Posterior cingulate gyrus (tissue), 11 donors: ENCODE data around the gene FGB.
A peak's percentile ranks its signal among the peaks of the same experiment; 100 is the strongest.
"Not testable (repeated sequence)": the region's sequence is repeated elsewhere in the genome, so short reads cannot be mapped to it uniquely, and the experiment has no call there.

ENCODE experiments used
- DNase-seq, 10 donors: peaks; one replicate each; pipeline versions ENCODE4 v3.0.0 to v3.0.0-alpha.2; 2020 to 2021; ENCODE audit warnings: mixed read lengths in 3 of 10
- intact Hi-C: fragments of 100-400 bp; cut with DNase I; formaldehyde crosslinking; loops from one replicate; pipeline ENCODE4 v1.15.1; 2023

FGB gene

DNA sequence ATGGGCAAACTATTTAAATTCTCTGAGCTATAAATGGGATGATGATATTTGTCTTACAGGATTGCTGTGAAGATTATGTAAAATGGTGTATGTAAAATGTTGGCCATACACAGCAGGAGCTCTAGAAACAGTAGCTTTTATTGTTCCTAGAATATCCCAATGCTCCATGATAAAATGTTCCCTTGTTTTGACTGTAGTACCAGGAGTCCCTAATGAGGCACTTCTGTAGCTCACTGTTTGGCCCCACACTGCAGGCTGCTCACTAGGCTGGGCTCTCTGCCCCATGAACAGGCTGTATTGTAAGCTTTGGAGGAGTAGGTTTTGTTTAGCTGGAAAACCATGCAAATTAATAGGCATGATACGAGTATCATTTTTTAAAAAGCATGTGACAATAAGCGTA lies 31.1 kb downstream of the FGB start:
- DNase-seq = peak in 5 of 10 donors; percentile 17 to 92 (median 45)
- intact Hi-C loops = no loop called here

DNA sequence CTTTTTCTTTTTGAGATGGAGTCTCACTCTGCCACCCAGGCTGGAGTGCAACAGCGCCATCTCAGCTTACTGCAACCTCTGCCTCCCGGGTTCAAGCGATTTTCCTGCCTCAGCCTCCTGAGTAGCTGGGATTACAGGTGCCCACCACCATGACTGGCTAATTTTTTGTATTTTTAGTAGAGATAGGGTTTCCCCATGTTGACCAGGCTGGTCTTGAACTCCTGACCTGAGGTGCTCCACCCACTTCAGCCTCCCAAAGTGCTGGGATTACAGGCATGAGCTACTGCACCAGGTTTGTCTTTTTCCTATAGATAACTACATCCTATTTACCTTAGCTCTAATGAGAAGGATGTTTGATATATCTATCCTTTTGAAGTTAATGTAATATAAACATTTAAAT lies 31.5 kb downstream of the FGB start:
- DNase-seq = peak in 1 of 10 donors; percentile 31
- intact Hi-C loops = not testable (repeated sequence)

DNA sequence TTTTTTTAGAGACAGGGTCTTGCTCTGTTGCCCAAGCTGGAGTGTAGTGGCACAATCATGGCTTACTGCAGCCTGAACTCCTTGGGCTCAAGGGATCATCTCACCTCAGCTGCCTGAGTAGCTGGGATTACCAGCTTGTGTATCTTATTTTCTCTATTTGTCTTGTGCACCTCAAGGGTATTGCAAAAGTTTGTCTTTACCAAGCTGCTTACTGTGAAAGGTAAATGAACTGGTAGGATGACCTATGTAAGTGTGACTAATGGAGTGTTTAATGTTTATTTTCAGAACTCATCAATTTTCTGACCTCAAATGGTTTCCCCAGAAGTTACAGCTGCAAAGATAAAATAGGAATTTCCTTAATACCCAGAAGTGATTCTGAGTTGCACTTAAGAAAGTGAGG lies 33.0 kb downstream of the FGB start:
- intact Hi-C loops = no loop called here
- DNase-seq = no peak

DNA sequence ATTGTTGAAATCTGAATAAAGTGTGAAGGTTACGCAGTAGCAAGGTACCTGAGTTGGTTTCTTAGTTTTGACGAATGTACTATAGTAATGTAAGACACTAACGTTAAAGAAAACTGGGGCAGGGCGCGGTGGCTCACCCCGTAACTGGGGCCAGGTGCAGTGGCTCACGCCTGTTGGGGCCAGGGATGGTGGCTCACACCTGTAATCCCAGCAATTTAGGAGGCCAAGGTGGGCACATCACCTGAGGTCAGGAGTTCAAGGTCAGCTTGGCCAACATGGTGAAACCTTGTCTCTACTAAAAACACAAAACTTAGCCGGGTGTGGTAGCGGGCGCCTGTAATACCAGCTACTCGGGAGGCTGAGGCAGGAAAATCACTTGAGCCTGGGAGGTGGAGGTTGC lies 34.5 kb downstream of the FGB start:
- peak in 2 of 10 donors; percentile 35 to 44 for DNase-seq
- intact Hi-C loops = not testable (repeated sequence)

DNA sequence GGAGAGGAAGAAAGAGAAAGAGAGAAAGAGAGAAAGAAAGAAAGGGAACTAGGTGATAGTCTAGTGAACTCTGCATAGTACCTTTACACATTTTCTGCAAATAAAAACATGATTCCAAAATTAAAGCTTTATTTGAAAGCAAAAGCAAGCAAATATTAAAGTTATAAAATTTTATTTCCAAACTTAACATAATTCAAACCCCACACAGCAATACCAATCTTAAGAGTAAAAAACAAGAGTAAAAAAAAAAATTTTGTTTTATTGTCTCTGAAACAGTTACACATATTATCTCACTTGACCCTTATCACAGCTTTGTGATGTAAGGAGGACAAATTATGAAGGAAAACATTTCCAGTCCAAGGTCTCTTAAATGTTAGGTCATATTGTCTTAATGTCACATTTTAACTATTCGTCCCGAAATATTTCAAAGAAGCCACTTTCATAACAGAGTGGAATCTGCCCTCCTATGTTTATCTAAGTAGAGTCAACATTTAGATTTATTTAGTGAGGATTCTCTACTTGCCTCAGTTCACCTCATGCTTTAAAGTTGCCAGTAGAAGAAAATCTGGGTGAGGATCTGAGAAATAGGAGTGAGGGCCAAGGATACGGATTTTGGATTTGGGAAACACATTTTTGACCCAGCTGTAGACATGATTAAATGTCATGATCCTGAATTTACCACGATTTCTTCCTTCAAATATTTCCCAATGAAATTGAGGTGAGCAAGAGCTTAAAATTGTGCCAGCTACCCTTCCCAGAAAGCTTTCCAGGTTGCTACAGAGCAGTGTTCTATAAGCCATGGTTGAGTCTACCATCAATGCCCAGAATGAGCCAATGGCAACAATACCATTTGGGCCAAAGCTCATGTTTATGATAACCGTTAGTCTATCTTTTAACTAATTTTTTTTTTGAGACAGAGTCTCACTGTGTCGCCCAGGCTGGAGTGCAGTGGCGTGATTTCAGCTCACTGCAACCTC lies 35.3 kb downstream of the FGB start:
- intact Hi-C loops = no loop called here
- no peak for DNase-seq

DNA sequence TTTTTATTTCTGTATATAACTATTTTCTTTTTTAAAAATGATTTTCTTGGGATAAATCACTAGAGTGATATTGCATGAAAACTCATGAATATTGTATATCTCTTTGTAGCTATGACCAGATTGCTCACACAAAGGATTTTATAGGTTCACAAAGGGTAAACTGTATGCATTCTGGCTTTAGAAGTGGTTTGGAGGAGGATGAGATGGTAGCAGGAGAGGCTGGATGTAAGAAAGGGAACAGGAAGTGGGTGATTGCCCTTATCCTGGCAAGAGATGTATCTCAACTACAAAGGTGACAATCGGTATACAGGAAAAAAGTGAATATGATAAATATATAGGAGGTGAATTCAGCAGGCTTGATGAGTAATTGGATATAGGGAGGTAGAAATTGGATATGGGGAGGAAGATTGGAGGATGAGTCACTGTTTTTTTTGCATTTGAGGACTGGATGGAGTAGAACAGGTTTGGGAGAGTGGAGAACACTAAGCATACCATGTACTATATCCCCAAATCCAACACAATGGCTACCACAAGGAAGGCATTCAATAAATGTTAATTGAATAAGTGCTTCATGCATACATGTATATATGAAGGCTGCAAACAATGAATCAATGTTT lies 39.7 kb downstream of the FGB start:
- intact Hi-C loops = no loop called here
- no peak for DNase-seq

DNA sequence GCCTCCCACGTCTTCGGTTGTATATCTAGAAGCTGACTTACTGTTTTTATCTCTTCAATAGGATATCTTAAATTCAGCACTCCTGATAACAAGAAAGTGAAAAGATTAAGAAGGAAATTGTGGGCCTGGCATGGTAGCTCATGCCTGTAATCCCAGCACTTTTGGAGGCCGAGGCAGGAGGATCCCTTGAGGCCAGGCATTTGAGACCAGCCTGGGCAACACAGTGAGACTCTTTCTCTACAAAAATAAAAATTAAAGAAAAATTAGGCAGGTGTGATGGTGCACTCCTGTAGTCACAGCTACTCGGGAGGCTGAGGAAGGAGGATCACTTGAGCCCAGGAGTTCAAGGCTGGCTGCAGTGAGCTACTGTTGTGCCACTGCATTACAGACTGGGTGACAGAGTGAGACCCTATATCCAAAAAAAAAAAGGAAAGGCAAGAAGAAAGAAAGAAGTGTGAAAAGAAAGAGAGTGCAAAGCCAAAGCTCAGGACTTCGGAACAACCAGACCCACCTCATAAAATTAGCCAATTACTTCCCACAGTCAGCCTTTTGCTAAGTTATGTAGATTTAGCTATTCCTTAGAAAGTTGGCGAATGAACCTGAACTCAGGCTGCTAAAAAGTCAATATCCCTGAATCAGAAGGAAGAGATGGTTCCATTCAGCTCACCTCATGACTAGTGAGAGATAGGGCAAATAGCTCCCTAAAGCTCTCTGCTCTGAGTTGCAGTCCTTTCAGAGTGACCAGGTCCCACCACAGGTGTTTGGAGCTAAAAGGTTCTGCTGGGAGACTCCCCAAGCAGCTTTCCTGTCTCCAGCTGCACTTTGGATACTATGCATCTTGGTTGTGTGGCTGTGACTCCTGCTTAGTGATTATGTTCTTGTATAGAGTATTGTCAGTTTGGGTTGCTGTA lies 40.5 kb downstream of the FGB start:
- no peak for DNase-seq
- intact Hi-C loops = no loop called here

DNA sequence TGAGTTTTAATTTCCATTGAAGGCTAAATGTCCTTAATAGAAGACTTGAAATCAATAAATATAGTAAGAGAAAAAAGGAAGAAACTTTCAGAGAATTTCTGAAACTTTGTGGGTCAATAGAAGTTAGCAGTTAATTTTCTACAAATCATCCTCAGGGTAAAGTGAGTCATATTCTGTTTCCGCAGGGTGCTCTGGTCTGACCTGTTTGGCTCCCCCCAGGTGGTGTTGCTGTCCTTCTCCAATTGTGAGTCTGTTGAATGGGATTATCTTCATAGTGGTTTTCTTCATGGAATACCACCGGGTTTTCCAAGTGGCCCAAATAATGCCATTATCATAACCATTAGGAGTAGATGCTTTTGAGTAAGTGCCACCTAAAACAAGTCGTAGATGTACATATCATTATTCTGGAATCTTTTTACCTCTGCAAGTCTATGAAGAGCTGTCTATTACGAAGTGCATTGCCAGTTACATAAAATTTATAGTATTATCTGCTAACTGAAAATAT lies 41.9 kb downstream of the FGB start:
- intact Hi-C loops = no loop called here
- DNase-seq = no peak

DNA sequence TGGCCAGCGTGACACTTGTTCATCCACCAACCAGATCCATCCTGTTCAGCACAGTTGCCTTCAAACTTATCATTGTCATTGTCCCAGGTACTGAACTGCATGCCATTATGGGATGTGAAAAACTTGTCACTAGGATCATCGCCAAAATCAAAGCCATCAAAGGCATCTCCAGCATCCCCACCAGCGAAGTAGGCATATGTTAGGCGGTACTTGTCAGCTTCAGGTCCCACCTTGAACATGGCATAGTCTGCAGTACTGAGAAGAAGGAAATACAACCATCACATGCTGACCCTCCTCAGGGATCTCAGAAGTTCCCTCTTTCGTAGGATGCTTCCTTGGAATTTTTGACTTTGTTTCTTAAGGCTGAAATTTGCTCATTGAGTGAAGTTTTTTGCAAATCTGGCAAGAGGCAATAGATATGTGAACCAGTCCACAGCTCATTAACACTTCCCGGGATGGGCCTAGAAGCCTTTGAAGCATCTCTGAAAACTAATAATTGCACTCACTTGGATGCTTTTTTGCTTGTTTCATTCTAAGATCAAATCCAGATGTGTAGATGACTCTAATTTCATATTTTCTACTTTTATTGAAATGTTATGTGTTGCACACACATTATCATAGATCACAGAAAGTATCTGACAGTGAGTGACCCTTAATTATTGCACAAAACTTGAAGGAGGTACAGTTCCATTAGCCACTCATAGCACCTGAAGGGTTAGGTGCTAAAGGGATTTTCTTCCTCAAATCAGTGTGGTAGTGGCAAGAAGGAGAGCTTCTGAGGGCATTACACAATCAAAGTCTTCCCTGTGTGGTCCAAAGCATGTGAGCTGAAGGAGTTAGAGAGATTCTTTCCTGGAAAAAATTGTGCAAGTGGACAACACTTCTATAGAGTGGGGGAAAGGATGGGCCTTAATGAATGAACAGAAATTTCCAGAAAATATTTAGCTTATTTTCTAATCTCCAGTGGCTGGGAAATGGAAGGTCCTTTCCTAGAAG lies 44.2 kb downstream of the FGB start:
- DNase-seq = no peak
- intact Hi-C loops = no loop called here

DNA sequence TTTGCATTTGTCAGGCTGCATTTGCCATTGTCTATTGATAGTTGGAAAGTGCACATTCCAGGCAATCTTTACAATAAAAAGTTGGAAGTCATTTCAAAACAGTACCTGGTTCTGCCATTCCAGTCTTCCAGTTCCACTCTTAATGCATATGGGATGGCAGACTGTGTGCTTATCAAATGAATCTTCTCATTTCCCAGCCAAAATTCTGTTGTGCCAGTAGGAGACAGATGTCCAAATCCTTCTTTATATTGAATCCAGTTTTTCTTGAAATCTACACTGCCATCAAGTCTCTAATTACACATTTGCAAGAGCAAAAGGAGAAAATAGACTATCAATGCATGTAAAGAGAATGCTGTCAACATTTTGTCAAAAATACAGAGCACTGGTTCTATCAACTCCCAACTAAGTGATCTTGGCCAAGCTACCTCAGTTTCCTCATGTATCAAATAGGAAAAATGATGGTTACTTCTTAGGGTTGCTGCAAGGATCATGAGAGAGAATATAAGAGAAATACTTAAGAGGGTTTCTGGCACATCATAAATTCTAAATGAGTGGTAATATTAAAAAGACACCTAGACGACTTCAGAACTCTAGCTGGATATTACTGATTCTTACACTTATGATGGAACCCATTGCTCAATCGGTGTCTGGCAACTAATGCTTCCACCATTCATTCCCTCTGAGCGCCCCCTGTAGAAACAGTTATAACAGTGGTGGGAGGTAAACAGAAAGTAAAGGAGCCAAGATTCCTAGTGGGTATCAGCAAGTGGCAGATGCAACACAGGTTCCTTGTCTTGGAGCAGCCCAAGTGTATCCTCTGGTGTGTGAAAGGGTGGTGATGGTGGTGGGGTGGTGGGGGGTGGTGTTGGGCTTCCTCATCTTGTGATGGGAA lies 45.8 kb downstream of the FGB start:
- intact Hi-C loops = no loop called here
- DNase-seq = no peak

DNA sequence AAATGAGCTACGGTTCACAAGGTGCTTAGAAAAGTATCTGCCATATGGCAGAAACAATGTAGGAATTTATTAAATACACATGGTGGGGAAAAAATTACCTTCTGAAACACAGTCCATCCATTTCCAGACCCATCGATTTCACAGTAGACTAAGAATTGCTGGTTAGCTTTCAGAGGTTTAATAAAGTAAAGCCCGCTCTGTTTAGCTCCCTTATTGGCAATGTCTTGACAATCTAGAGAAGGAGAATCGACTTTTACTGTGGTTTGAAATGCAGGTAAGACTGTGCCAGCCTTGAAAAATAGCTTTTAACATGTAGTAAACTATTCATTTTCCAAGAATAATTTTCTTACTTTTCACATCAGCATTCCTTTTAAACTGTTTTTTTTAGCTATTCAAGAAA lies 46.7 kb downstream of the FGB start:
- no peak for DNase-seq
- intact Hi-C loops = no loop called here

DNA sequence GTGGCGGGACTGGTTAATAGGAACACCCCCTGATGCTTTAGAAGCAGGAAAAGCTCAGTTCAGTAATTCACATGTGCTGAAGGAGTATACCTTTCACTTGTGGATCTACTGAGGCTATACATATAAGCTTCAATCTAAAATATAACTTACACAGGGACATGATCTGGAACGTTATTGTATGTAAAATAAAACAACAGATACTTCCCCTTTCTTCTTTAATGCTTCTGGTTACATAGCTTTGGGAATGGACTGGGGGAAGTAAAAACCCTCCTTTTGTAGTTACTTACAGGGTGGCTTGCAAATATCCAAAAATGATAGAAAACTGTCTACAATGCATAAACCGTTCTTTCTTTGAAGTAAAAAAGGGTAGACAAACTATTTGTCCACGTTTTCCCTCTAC lies 47.8 kb downstream of the FGB start:
- intact Hi-C loops = no loop called here

DNA sequence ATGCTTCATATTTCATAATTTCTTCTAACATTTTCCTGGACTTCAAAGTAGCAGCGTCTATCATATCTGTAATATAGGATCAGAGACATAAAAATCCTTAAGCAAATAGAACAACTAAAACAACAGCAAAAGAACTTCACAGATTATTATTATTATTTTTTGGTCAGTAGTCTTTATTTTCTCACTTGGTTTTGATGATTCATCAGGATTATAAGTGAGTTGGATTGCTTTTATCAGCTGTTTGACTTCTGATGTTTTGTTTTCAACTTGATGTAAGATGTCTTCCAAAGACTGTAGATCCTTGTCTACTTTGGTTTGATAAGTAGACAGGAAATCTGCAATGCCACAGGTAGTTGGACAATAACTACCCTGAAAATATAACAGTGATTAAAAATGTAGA lies 49.0 kb downstream of the FGB start:
- intact Hi-C loops = no loop called here
- no peak for DNase-seq

More for the DNA sequence above, 47.8 kb downstream of the FGB start:
- no peak for DNase-seq

DNA sequence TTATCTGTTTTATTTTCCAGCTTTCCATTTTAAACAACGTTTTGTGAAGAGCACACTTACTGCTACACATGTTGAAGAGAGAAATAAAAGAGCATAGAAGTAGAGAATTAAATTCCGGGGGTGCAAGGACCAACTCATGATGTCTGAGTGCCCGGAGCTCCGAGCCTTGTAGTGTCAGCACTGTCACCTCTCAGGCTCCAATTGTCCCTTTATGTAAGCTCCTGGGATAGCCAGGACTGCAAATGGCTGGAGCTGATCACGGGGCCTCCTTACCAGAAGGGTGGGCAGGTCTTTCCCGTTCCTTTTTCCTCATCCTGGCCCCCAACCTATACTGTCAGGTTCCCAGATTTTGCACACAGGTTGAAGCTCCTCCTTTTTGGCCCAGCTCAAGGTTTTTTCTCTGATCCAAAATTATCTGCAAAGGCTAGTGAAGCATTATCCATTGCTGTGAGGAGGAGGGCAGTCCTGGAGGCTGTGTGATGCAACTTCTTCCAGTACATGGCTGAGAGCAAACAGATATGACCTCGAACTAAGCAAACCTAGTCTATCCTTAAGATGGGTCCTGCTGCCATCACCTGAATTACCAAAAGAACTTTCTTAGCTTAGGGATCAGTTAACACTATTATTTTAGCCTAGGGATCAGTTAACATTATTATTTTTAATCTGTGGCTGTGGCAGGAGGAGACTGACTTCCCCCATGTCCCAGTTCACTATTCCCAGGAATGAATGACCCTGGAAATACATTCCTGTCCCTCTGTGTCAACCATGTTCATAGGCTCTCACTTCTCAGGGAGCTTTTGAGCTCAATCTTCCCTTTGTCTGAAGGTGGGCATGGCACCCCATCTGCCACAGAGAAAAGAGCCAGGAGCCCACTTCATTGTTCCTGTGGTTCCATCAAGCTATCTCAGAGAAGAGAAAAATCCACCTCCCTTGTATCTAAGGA lies 49.9 kb downstream of the FGB start, which contains the start of gene FGG:
Gene FGG (minus strand): TSS at position 185 of the 943 bp plus-strand sequence. CDS start 47 bp downstream, at position 138.
- no peak for DNase-seq
- intact Hi-C loops = no loop called here

DNA sequence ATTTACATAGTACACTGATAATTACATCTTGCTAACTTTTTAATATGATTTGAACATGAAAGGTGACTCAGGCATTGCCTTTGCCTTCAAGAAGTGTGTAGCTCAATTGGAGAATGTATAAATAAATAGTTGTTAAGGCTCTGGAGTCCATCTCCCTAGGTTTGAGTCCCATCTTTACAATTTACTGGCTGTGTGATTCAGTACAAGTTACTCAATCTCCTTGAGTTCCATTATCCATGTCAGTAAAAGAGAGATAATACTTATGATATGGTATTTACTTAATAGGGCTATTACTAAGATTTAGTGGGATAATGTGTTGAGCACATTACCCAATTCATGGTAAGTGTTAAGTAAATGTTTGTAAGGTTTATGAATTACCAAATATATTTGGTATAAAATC lies 51.5 kb downstream of the FGB start:
- no peak for DNase-seq
- intact Hi-C loops = no loop called here

DNA sequence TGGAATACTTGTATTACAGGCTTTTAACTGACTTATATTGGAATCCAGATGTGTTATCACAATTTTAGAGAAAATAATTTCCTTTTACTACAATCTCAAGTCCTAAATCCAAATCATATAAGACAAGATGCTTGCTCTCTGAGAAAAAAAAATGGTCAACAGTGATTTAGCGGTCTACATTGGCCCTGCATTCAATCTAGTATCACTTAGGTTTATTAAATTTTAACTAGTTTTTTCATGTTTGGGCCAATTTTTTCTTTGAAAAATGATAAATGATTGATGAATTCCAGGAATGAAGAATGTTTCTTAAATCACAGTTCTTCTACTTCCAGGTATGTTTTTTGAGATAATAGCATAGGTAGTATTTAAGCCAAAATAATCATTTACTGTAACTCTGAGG lies 52.4 kb downstream of the FGB start:
- no peak for DNase-seq
- intact Hi-C loops = no loop called here

DNA sequence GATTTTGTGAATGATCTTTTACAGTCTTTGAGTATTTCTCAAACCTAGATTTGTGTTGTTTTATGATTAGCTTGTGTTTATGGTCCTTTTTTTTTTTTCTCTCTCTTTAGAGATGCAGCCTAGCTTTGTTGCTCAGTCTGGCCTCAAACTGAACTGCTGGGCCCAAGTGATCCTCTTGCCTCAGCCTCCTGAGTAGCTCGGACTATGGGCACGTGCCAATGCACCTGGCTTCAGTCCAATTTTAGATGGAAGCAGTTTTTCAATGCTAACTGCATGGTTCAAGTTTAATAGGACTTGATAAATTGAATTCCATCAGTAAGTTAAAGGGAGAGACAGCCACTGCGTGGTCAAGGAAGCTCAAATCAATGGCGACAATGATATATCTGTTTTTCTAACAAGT lies 53.5 kb downstream of the FGB start:
- DNase-seq = no peak
- intact Hi-C loops = no loop called here
